Measurements from ENCODE around the gene OLFML3. TPM values are rescaled to one million over a fixed set of nuclear protein-coding genes. Genes with fewer than 3 reads are reported as not detected.
A peak's percentile ranks its signal among the peaks of the same experiment; 100 is the strongest.

OLFML3 gene, protein sequence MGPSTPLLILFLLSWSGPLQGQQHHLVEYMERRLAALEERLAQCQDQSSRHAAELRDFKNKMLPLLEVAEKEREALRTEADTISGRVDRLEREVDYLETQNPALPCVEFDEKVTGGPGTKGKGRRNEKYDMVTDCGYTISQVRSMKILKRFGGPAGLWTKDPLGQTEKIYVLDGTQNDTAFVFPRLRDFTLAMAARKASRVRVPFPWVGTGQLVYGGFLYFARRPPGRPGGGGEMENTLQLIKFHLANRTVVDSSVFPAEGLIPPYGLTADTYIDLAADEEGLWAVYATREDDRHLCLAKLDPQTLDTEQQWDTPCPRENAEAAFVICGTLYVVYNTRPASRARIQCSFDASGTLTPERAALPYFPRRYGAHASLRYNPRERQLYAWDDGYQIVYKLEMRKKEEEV
- 9.1 and 9.7 TPM in 2 replicates for total RNA-seq (2014; rRNA removed; shearing (Covaris generic))

DNA sequence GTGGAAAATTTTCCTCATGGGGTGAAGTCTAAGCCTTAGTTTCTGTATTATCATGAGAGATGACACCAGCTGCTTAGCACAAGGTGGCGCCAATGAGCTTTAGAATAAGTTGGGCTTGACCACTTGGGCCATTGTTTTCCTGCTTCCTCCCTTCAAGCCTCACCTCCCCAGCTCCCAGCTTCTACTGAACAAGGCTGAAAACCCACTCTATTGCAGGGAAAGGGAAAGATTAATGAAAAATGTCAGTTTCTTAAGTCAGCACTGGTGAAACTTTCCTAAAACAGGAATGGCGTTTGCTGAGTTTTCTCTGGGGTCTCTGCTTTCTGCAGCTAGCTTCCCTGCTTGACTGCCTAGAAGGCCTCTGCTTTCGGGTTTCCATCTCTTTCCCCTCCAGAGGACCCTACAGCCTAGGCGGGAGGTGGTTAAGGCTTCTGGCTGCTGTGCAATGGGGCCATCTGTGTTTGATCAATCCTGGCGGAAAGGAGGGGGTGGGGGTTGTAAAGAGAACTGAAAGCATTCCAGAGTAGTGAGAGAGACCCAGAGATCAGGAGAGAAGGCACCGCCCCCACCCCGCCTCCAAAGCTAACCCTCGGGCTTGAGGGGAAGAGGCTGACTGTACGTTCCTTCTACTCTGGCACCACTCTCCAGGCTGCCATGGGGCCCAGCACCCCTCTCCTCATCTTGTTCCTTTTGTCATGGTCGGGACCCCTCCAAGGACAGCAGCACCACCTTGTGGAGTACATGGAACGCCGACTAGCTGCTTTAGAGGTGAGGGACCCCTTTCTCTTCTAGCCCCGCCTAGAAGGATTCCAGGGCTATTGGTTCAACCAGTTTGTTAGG, at the start of gene OLFML3:
Gene OLFML3, plus strand, starts transcription at position 612 of the 840 bp plus-strand sequence. Its CDS starts 43 bp downstream, at position 655.
- peak; percentile 91 for DNase-seq (ENCODE audit: low read depth)

GRCh38 chr1:113929750-113930498, 49.4 kb upstream of the OLFML3 start:
- peak; percentile 42 for DNase-seq (ENCODE audit: low read depth)

- DNase-seq (ENCODE audit: low read depth) = peak; percentile 65
Measured at GRCh38 chr1:113930499-113931161, 48.6 kb upstream of the OLFML3 start.

DNA sequence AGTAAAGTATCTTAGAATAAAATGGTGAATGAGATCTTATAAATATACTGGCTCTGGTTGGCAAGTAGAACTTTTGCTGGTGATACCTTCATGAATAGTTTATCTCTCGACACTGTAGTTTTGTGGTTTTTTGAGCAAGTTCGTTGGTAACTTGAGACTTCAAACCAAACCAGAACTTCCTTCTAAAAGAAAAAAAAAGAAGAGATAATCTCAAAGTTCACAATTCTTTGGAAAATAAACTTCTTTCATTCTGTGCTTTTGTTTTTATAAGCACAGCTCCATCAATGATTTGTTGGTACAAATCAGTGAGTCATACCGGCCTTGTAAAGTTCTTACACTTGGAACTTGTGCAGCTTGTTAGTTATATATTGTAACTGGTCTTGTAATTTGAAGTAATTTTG, 47.8 kb upstream of the OLFML3 start:
- peak; percentile 48 for DNase-seq (ENCODE audit: low read depth)

GRCh38 chr1:113934006-113934405, 45.3 kb upstream of the OLFML3 start:
- no peak for DNase-seq (ENCODE audit: low read depth)

- no peak for DNase-seq (ENCODE audit: low read depth)
Measured at GRCh38 chr1:113934511-113935055, 44.7 kb upstream of the OLFML3 start.

GRCh38 chr1:113935176-113935575, 44.1 kb upstream of the OLFML3 start:
- no peak for DNase-seq (ENCODE audit: low read depth)

- DNase-seq (ENCODE audit: low read depth) = no peak
Measured at GRCh38 chr1:113935970-113936369, 43.3 kb upstream of the OLFML3 start.

- no peak for DNase-seq (ENCODE audit: low read depth)
Measured at GRCh38 chr1:113937146-113937545, 42.1 kb upstream of the OLFML3 start.

DNA sequence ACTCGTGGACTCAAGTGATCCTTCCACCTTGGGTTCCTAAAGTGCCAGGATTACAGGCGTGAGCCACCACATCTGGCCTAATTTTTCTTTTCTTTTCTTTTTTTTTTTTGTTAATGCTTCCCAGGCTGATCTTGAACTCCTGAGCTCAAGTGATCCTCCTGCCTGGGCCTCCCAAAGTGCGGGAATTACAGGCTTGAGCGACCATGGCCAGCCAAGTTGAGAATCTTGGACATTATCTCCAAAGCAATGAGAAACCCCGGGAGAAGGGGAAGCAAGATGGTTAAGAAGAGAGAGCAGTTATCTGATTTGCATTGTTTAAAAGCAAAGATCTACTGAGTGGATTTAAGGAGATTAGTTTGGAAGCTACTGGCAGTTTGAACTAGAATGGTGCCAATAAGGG, 41.1 kb upstream of the OLFML3 start:
- DNase-seq (ENCODE audit: low read depth) = no peak

DNA sequence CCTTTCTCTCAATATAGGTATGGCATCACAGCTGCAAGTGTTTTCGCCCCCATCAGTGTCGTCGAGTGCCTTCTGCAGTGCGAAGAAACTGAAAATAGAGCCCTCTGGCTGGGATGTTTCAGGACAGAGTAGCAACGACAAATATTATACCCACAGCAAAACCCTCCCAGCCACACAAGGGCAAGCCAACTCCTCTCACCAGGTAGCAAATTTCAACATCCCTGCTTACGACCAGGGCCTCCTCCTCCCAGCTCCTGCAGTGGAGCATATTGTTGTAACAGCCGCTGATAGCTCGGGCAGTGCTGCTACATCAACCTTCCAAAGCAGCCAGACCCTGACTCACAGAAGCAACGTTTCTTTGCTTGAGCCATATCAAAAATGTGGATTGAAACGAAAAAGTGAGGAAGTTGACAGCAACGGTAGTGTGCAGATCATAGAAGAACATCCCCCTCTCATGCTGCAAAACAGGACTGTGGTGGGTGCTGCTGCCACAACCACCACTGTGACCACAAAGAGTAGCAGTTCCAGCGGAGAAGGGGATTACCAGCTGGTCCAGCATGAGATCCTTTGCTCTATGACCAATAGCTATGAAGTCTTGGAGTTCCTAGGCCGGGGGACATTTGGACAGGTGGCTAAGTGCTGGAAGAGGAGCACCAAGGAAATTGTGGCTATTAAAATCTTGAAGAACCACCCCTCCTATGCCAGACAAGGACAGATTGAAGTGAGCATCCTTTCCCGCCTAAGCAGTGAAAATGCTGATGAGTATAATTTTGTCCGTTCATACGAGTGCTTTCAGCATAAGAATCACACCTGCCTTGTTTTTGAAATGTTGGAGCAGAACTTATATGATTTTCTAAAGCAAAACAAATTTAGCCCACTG, 38.7 kb upstream of the OLFML3 start:
- DNase-seq (ENCODE audit: low read depth) = no peak

DNA sequence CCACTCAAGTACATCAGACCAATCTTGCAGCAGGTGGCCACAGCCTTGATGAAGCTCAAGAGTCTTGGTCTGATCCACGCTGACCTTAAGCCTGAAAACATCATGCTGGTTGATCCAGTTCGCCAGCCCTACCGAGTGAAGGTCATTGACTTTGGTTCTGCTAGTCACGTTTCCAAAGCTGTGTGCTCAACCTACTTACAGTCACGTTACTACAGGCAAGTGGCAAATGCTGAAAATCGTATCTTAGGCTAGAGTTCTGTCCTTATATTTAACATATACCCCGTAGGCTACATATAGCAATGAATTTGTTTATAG, 38.1 kb upstream of the OLFML3 start:
- DNase-seq (ENCODE audit: low read depth) = no peak

DNA sequence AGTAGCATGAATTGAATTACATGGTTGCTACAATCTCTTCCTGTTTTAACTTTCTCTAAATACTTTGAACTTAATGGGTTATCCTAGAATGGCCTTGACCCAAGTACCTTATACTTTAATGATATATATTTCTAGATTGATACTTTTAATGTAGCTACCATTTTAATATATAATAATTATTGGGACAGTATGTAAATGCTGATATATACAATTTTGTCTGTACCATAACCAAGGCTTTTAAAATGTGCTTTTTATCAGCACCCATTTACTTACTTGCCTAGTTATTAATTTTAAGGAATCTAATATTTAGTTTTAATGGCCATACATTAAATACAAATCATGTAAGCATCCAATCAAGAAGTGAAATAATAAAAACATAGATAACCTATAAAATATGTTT, 36.7 kb upstream of the OLFML3 start:
- no peak for DNase-seq (ENCODE audit: low read depth)

DNA sequence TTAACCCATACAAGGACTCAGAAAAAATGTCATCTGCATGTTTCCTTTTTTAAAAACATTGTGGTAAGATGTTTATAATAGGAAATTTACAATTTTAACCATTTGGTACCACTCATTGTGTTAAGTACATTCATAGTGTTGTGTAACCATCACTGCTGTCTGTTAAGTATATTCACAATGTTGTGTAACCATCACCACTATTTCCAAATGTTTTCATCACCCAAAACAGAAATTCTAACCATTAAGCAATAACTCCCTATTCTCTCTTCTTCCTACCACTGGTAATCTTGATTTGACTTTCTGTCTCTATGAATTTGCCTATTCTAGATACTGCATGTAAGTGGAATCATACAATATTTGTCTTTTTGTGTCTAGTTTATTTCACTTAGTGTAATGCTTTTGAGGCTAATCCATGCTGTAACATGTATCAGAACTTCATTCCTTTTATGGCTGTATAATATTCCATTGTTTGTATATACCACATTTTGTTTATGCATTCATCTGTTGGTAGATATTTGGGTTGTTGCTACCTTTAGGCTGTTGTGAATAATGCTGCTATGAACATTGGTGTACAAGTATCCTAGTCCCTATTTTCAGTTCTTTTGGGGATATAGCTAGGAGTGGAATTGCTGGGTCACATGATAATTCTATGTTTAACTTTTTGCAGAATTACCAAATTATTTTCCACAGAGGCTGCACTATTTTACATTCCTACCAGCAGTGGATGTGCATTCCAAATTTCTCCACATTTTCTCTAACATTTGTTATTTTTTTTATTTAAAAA, 36.1 kb upstream of the OLFML3 start:
- DNase-seq (ENCODE audit: low read depth) = no peak

- DNase-seq (ENCODE audit: low read depth) = no peak
Measured at GRCh38 chr1:113945329-113945728, 33.9 kb upstream of the OLFML3 start.

- no peak for DNase-seq (ENCODE audit: low read depth)
Measured at GRCh38 chr1:113946112-113946511, 33.2 kb upstream of the OLFML3 start.

DNA sequence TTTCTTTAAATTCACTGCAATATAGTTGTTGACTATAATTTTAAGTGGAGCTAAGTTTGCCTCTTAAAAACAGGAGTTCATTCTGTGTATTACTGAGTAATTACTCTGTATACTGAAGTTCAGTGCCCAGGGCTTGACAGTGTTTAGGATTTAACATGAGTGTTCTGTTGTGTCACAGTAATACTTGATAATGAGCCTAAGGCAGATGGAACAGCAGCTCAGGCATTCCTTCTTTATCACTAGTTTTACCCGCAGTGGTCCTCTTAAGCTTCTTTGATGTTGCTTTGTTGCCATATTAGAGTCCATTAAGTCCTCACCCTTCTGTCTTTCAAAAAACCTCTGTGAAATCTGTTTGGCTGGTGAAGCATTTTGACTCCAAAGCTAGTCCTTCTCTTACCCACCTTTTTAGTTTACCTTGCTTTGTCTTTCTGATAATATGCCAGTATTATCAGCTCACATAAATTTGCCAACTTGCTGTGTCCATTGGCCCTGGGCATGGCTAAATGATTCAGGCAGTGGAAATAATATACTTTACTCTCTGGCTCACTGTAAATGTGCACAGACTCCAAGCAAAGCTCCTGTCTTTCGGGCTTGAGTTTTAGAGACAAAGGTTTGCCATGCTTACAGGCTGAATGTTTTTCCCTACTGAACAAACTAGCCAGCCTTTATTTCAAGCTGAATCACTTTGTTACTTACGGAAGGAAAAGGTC, 32.4 kb upstream of the OLFML3 start:
- peak; percentile 13 for DNase-seq (ENCODE audit: low read depth)

DNA sequence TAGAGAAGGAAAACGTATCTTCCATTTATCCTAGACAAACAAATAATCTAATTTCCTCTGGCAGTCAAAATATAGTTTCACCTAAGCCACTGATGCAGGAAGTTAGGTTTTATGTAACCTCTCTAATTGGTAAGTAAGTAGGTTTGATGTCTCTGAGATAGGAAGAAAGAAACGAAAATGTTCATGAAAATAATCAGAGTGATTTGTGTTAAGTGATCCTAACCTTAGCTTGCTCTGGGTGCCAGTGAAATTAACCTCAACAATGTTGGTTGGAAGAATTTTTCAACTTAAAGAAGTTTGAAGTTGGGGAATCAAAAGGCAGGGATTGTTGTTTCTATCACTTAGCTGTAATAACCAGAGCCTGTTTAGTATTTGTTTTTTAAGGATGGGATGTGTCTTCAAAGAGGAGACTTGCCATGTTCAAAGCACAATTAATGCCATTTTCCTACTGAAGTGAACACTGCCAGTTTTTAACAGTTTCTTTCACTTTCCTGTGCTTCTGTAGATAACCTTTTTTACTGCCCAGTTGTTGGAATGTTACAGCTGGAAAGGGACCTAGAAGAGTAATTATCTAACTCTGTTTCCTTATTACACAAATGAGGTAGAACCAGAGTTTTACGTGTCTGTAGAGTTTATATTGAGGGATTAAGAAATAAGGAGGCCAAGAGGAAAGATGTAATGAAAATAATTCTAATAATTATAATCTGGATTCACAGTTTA, 31.7 kb upstream of the OLFML3 start:
- no peak for DNase-seq (ENCODE audit: low read depth)

All from RPMI7951 (cell line).